LNCAP (cell line): ENCODE data around the gene TH.

Experiments used
- TF ChIP-seq, protein P1 (sequence below): fragments of 450-650 bp; IDR thresholded peaks from 2 replicates; pipeline ENCODE4 v1.5.1; 2017; ENCODE audit warnings: mild to moderate bottlenecking

TH gene

DNA sequence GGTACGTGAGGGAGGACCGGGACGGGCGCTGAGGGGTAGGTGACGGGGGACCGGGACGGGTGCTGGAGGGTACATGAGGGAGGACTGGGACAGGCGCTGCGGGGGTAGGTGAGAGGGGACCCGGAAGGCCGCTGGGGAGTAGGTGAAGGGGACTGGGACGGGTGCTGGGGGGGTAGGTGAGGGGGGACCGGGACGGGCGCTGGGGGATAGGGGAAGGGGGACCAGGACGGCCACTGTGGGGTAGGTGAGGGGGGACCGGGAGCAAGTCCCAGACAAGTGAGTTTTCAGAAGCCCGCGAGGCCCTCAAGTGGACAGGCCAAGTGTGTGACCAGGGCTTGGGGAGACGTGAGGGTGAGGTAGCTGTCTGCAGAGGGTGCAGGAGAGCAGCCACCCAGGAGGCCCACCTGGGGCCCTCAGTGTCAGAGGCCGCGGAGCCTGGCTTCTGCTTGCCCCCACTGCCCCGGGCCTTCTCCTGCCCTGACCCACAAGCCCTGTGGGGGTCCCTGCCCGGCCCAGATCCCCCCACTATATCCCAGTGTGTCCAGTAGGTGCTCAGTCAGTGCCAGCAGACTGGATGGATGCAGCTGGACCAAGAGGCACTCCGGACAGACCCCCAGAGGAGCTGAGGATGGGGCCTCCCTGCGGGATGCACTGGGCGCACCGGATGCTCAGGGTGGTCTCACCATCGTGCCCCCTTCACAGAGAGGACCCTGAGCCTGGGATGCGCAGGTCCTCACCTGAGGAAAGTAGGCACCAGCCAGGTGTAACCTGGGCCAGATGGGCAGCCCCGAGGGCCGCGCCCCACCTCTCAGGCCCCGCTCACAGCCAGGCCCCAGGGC lies 44.2 kb upstream of the TH start:
- TF ChIP-seq, protein P1, sequence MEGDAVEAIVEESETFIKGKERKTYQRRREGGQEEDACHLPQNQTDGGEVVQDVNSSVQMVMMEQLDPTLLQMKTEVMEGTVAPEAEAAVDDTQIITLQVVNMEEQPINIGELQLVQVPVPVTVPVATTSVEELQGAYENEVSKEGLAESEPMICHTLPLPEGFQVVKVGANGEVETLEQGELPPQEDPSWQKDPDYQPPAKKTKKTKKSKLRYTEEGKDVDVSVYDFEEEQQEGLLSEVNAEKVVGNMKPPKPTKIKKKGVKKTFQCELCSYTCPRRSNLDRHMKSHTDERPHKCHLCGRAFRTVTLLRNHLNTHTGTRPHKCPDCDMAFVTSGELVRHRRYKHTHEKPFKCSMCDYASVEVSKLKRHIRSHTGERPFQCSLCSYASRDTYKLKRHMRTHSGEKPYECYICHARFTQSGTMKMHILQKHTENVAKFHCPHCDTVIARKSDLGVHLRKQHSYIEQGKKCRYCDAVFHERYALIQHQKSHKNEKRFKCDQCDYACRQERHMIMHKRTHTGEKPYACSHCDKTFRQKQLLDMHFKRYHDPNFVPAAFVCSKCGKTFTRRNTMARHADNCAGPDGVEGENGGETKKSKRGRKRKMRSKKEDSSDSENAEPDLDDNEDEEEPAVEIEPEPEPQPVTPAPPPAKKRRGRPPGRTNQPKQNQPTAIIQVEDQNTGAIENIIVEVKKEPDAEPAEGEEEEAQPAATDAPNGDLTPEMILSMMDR = no peak

DNA sequence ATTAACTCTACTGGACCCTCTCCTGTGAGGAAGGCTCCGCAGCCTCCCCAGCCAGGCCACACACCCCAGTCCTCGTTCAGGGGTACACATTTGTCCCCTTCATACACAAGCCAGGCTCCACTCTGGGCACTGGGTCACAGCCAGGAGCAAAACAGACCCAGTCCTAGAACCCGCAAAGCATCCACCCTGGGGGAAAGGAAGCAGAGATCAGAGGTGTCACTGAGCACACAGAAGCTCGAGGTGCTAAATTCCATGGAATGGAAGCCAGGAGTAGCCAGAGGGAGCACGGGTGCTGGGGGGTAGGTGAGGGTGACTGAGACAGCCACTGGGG lies 43.6 kb upstream of the TH start:
- TF ChIP-seq, protein P1 = no peak

DNA sequence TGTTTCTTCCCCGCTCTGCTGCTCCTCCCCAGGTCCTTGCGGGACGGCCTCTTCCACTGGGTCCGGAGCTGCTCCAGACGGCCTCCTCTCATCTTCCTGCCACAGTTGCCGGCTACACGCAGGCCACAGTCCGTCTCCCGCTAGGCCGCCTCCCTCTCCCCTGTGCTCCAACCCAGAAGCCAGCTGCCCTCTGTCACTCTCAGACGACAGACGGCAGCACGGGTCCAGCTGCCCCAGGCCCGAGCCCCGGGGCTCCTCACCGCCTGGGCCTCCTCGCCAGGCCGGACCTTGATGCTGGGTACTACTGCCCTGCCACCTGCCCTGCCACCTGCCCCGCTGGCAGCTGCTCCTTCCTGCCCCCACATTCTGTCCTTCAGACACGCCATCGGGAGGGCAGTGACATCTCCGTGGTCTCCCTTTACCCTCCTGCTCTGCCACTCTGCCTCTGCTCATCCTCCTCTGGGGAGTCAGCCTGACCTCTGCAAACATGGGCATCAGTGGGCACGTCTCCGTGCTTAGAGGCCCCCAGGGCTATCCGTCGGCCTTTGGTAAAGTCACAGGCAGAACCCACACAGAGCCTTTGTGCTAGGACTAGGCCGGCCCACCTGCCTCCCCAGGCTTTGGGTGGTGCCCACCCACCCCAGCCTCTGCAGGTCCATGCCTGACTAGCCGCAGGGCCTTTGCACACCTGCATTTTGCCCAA lies 43.1 kb upstream of the TH start:
- TF ChIP-seq, protein P1 = no peak

DNA sequence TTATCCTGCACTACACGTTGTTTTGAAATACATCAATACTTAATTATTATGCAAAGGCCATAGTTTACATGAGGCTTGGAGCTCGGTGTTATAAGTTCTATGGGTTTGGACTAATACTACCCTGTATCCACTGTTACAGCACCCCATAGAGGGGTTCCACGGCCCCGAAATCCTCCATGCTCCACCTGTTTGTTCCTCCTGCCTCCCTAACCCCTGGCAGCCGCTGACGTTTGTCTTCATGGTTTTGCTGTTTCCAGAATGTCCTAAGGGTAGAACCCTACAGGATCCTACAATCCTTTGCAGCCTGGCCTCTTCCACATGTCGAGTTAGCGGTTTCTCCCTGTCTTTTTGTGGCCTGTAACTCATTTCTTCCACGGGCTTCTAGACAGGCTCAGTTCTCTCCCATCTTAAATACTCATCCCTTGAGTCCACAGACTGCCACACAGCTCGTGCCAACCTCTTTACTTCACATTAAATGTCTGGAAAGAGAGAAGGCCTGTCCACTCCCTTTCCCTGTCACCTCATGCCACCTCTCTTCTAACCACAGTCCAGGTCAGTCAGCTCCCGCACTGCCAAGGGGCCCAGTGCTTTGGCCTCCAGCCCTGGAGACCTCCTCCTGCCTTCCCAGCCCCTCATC lies 42.4 kb upstream of the TH start:
- TF ChIP-seq, protein P1 = no peak

DNA sequence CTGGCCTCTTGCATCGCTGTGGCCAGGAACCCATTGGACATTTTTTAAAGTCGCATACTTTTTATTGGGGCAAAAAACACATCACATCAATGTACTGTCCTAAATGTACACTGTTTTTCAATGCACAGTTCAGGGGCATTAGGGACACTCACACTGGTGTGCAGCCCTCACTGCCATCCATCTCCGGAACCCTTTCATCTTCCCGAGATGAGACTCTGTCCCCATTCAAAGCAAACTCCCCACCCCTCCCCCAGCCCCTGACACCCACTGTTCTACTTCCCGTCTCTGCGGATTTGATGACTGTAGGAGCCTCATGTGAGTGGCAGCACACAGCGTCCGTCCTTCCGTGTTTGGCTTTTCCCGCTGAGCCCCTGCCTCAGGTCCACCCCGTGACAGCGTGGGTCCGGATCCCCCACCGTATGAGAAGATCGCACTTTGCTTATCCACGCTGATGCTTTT lies 41.8 kb upstream of the TH start:
- TF ChIP-seq, protein P1 = no peak

DNA sequence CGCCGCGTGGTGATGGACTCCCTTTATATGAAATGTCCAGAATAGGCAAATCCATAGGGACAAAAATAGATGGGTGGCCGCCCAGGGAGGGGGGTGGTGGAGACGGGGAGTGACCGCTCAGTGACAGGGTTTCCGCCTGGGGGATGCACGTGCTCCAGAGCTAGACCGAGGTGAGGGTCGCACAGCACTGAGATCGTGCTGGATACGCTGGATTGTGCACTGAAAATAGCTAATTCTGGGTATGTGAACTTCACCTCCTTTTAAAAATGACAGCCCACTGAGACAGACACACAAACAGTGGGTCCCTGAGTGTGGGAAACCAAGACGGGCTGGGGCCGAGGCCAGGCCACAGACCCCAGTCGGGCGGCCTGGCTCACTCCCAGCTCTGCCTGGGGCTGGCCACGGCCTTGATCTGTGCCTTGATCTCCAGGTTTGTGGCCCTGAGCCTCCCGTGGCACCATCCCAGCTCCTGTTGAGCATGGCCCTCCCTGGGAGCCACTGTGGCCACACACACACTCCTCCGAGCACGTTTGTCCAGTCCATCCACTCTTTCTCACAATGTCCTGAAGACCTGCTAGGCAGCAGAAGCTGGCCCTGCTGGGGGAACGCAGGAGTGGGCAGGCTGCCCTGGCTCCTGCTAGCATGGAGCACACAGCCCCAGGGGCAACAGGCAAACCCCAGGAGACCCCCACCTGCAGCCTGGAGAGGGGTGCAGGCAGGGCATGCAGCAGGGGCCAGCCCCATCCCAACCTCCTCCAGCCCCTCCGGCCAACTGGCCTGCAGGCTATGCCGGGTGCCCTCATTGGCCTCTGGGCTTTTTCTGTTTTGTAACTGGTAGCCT lies 41.0 kb upstream of the TH start:
- TF ChIP-seq, protein P1 = no peak
